B cell (primary cell): ENCODE measurements around the gene CAMSAP2. TPM values are rescaled to one million over a fixed set of nuclear protein-coding genes. Genes with fewer than 3 reads are reported as not detected.

Experiments used
- ATAC-seq: fragments of 200-7000 bp; cut with Tn5 transposase; one replicate; pipeline ENCODE4 v1.10.0; 2021; ENCODE audit warnings: low read depth, mild to moderate bottlenecking, moderate number of reproducible peaks, moderate library complexity
- CTCF ChIA-PET: fragments of 350-600 bp; sonication (Branson Sonifier 250); formaldehyde crosslinking; loops from one replicate; lab custom pipeline; 2021; ENCODE audit warnings: antibody characterized with exemption, inconsistent platforms; lab: Charles Lee
- POLR2A ChIA-PET: fragments of 350-600 bp; sonication (Branson Sonifier 250); formaldehyde crosslinking; loops from one replicate; lab custom pipeline; 2021; ENCODE audit warnings: antibody characterized with exemption; lab: Charles Lee
- DNase-seq: peaks from one replicate; pipeline ENCODE4 v3.0.0; 2013
- H2AFZ ChIP-seq: 2 replicates; pipeline ENCODE4 v1.6.1; 2012; ENCODE audit warnings: mild to moderate bottlenecking, low read depth, low read length; ENCODE audit not compliant: insufficient read depth, poor library complexity, severe bottlenecking
- H3K27ac ChIP-seq, 2 donors: 1 replicate in 1 of 2; 2 replicates in 1 of 2; pipeline ENCODE4 v1.5.1; 2012 to 2013; ENCODE audit warnings: low read length in 2 of 2, mild to moderate bottlenecking in 2 of 2, moderate library complexity in 1 of 2
- H3K27me3 ChIP-seq, 4 experiments: fragments of 200-600 bp in 1 of 4; sonication (generic) in 1 of 4; replicated peaks in 1 of 4; 1 replicate in 2 of 4; 2 replicates in 2 of 4; pipeline versions ENCODE4 v1.6.1 to v1.7.0; 2013 to 2016; ENCODE audit warnings: low read length in 3 of 4, mild to moderate bottlenecking in 2 of 4, mixed read lengths in 1 of 4, moderate library complexity in 1 of 4; ENCODE audit not compliant: insufficient read depth in 4 of 4, control insufficient read depth in 3 of 4; ENCODE audit errors: control extremely low read depth in 1 of 4
- H3K36me3 ChIP-seq, 2 experiments: replicated peaks in 1 of 2; 1 replicate in 1 of 2; 2 replicates in 1 of 2; pipeline versions ENCODE4 v1.6.1 to v1.7.1; 2013; ENCODE audit warnings: low read length in 1 of 2; ENCODE audit not compliant: insufficient read depth in 2 of 2, control insufficient read depth in 1 of 2; ENCODE audit errors: control extremely low read depth in 1 of 2, extremely low read depth in 1 of 2
- H3K4me1 ChIP-seq, 2 donors: fragments of 200-600 bp in 1 of 2; sonication (generic) in 1 of 2; 1 replicate in 1 of 2; 2 replicates in 1 of 2; pipeline versions ENCODE4 v1.5.1 to v1.6.1; 2013 to 2017; ENCODE audit warnings: low read length in 2 of 2; ENCODE audit not compliant: control insufficient read depth in 2 of 2, insufficient read depth in 2 of 2
- H3K4me2 ChIP-seq: replicated peaks from 2 replicates; pipeline ENCODE3; 2012; ENCODE audit warnings: mild to moderate bottlenecking, low read depth, low read length; ENCODE audit not compliant: poor library complexity, severe bottlenecking
- H3K4me3 ChIP-seq, 5 experiments: fragments of 200-600 bp in 1 of 5; sonication (generic) in 1 of 5; 1 replicate in 3 of 5; 2 replicates in 2 of 5; pipeline versions ENCODE4 v1.5.1 to v1.7.0; 2011 to 2016; ENCODE audit warnings: low read length in 4 of 5, mild to moderate bottlenecking in 4 of 5, low read depth in 2 of 5, control low read depth in 1 of 5, moderate library complexity in 1 of 5; ENCODE audit not compliant: insufficient read depth in 1 of 5; ENCODE audit errors: control extremely low read depth in 1 of 5, extremely low read depth in 1 of 5
- H3K79me2 ChIP-seq: fragments of 200-600 bp; sonication (generic); one replicate; pipeline ENCODE4 v1.6.0; 2016; ENCODE audit warnings: low read length; ENCODE audit not compliant: control insufficient read depth, insufficient read depth
- H3K9ac ChIP-seq: fragments of 200-600 bp; sonication (generic); 2 replicates; pipeline ENCODE4 v1.6.1; 2017; ENCODE audit warnings: mild to moderate bottlenecking, low read length, moderate library complexity
- H3K9me3 ChIP-seq, 3 donors: one replicate each; pipeline versions ENCODE4 v1.6.1 to v1.7.1; 2013; ENCODE audit warnings: low read length in 2 of 3; ENCODE audit not compliant: control insufficient read depth in 2 of 3, insufficient read depth in 1 of 3; ENCODE audit errors: control extremely low read depth in 1 of 3
- H4K20me1 ChIP-seq: 2 replicates; pipeline ENCODE4 v1.6.0; 2012; ENCODE audit warnings: mild to moderate bottlenecking, low read length; ENCODE audit not compliant: insufficient read depth, control insufficient read depth, poor library complexity, severe bottlenecking
- H3K27ac Mint-ChIP-seq: one replicate; pipeline ENCODE4 v1.8.0; 2021; ENCODE audit warnings: mixed read lengths
- H3K27me3 Mint-ChIP-seq: one replicate; pipeline ENCODE4 v1.8.0; 2021; ENCODE audit warnings: mixed read lengths
- H3K4me1 Mint-ChIP-seq: one replicate; pipeline ENCODE4 v1.8.0; 2021; ENCODE audit warnings: mixed read lengths
- H3K4me3 Mint-ChIP-seq: one replicate; pipeline ENCODE4 v1.8.0; 2021; ENCODE audit warnings: mixed read lengths
- H3K9me3 Mint-ChIP-seq: one replicate; pipeline ENCODE4 v1.8.0; 2022; ENCODE audit warnings: mixed read lengths; ENCODE audit not compliant: insufficient read depth
- EZH2 ChIP-seq: IDR thresholded peaks from 2 replicates; pipeline ENCODE4 v1.6.1; 2012; ENCODE audit warnings: borderline replicate concordance, low read depth, mild to moderate bottlenecking, moderate library complexity, low read length; ENCODE audit not compliant: insufficient read depth, poor library complexity, severe bottlenecking
- WGBS: methylation state at CpG from one replicate; pipeline ENCODE4 v1.1.5; 2013; ENCODE audit warnings: missing lambda C conversion rate; ENCODE audit not compliant: insufficient coverage; 5-methylcytosine and 5-hydroxymethylcytosine counted together
- intact Hi-C: fragments of 100-400 bp; cut with micrococcal nuclease; formaldehyde crosslinking; loops from one replicate; pipeline ENCODE4 v1.10.0; 2022
- polyA plus RNA-seq: library from polyadenylated mRNA; depleted of rRNA; stranded (reverse); fragments of >200 nt; gene quantifications from 2 replicates; pipeline ENCODE4 v1.2.3, GENCODE V29; 2012
- total RNA-seq, 2 donors: library from RNA; stranded (reverse); fragments of 120-200 nt in 1 of 2; gene quantifications; 1 replicate in 1 of 2; 2 replicates in 1 of 2; pipeline versions ENCODE4 v1.2.3 to v1.2.4, GENCODE V29; 2013 to 2022
- TF ChIP-seq, protein P1 (sequence below): fragments of 200-600 bp; IDR thresholded peaks from one replicate; pipeline ENCODE4 v1.8.0; 2022; ENCODE audit warnings: antibody characterized with exemption, mild to moderate bottlenecking

Gene CAMSAP2
- total and polyA plus RNA-seq, 2 donors (not counting 1 experiment from before 2014, with no cell fraction given) = 0.10 to 2.1 TPM

DNA sequence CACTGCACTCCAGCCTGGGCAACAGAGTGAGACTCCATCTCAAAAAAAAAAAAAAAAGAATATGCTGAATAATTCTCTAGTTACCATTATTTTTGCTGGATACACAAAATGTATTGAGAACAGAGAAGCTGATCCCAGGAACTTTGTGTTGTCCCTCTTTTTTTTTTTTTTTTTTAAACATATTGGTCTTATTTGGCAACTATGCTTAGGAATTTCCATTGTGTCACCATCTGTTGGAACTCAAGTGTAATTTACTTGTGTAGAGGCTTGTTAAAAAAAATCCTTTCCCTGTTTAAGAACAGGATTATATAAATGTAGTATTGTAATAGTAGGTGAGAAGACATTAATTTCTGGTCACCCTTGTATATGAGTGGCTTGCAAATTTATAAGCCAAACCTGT lies 28.6 kb downstream of the CAMSAP2 start:
- ATAC-seq (no peak), DNase-seq (no peak)
- Histone ChIP-seq H3K4me1 (no peaks in the 10 kb centered on the region), H3K79me2 (no peaks in the 10 kb centered on the region), H3K9ac (no peak overlapping the region), H3K4me3 (no peak overlapping the region), H3K9me3 (no peaks in the 10 kb centered on the region), H4K20me1 (no peaks in the 10 kb centered on the region), H2AFZ (no peak overlapping the region), H3K27me3 (no peaks in the 10 kb centered on the region), H3K27ac (no peak overlapping the region), H3K36me3 (no peaks in the 10 kb centered on the region), H3K4me2 (no peak overlapping the region)
- no peak overlapping the region for H3K27ac Mint-ChIP-seq
- CTCF ChIA-PET = no interaction called here
- no peak overlapping the region for H3K4me3 Mint-ChIP-seq
- H3K27me3 Mint-ChIP-seq = peaks cover 15% of the 10 kb centered on the region
- POLR2A ChIA-PET = no interaction called here
- H3K4me1 Mint-ChIP-seq = no peaks in the 10 kb centered on the region
- H3K9me3 Mint-ChIP-seq = no peaks in the 10 kb centered on the region
- no peak for TF ChIP-seq EZH2
- TF ChIP-seq, protein P1, sequence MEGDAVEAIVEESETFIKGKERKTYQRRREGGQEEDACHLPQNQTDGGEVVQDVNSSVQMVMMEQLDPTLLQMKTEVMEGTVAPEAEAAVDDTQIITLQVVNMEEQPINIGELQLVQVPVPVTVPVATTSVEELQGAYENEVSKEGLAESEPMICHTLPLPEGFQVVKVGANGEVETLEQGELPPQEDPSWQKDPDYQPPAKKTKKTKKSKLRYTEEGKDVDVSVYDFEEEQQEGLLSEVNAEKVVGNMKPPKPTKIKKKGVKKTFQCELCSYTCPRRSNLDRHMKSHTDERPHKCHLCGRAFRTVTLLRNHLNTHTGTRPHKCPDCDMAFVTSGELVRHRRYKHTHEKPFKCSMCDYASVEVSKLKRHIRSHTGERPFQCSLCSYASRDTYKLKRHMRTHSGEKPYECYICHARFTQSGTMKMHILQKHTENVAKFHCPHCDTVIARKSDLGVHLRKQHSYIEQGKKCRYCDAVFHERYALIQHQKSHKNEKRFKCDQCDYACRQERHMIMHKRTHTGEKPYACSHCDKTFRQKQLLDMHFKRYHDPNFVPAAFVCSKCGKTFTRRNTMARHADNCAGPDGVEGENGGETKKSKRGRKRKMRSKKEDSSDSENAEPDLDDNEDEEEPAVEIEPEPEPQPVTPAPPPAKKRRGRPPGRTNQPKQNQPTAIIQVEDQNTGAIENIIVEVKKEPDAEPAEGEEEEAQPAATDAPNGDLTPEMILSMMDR = no peak
- intact Hi-C loops = no loop called here

DNA sequence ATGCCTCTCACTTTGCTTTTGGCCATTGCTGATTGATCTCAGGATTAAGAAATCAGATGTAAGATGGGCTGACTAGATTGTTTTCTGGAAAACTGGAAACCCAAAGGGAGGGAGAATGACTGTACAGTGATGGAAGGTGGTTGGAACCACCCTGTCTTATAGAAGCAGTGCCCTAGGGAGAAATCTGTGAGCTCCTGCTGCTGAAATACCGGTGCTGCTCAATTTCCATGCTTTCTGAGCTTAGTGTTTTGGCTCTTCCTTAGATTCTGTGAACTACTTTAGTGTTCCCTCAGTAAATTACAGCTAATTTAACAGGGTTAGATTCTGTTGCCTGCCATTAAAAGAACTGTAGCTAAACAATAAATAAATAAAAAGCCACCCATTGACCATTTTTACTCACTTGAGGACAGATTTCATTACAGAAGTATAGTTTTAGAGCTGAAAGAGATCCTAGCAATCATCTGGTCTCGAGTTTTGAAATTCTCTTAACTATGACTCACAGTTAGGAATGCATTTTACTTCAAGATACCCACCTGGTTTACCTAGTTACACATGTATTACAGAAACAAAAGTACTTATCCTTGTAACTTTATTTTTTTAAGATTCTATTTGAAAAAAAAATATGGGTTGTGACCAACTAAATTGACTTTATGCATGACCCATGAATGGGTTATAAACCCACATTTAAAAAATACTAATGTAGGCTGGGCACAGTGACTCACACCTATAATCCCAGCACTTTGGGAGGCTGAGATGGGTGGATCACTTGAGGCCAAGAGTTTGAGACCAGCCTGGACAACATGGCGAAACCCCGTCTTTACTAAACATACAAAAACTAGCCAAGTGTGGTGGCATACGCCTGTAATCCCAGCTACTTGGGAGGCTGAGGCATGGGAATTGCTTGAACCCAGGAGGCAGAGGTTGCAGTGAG lies 33.2 kb downstream of the CAMSAP2 start:
- H3K4me3 ChIP-seq = no peak overlapping the region
- DNase-seq (no peak), ATAC-seq (no peak)
- Mint-ChIP-seq H3K4me1 (peaks cover 2% of the 10 kb centered on the region), H3K27me3 (peaks cover 6% of the 10 kb centered on the region), H3K27ac (no peak overlapping the region), H3K9me3 (no peaks in the 10 kb centered on the region), H3K4me3 (no peak overlapping the region)
- no peak overlapping the region for H3K9ac ChIP-seq
- ChIA-PET POLR2A (no interaction called here), CTCF (interaction anchor here (3.4 kb wide), 1 partner anchor 150 kb away, joined by 13 read pairs; no protein-coding TSS in a partner anchor)
- no peak overlapping the region for H3K4me2 ChIP-seq
- TF ChIP-seq EZH2 = no peak
- TF ChIP-seq, protein P1 = no peak
- no peak overlapping the region for H3K27ac ChIP-seq
- no peaks in the 10 kb centered on the region for H3K27me3 ChIP-seq
- H3K4me1 ChIP-seq = no peaks in the 10 kb centered on the region
- WGBS = 83% methylated on average over 1 of the region's 5 CpGs
- H3K9me3 ChIP-seq = no peaks in the 10 kb centered on the region
- intact Hi-C loops = no loop called here
- no peak overlapping the region for H2AFZ ChIP-seq
- no peaks in the 10 kb centered on the region for H3K79me2 ChIP-seq
- no peaks in the 10 kb centered on the region for H3K36me3 ChIP-seq
- H4K20me1 ChIP-seq = no peaks in the 10 kb centered on the region
